ENCODE data around the gene PIK3AP1.

The PIK3AP1 gene

GRCh38 chr10:96618653-96619052 is 101.7 kb downstream of the PIK3AP1 start:
- in situ Hi-C loops (cut with HindIII; ENCODE audit: low pct_unique_long_range_greater_than_20kb, low sequenced_read_pairs): no loop called here
- peak; percentile 11 to 21 for DNase-seq (ENCODE audit: low read depth in 1 of 2, low spot score in 1 of 2)
- no peak for TF ChIP-seq JUND (IDR thresholded peaks at IDR 0.05; ENCODE audit: low read depth)

- TF ChIP-seq JUND (IDR thresholded peaks at IDR 0.05; ENCODE audit: low read depth): no peak
- in situ Hi-C loops (cut with HindIII; ENCODE audit: low pct_unique_long_range_greater_than_20kb, low sequenced_read_pairs): no loop called here
- DNase-seq (ENCODE audit: low read depth in 1 of 2, low spot score in 1 of 2): no peak
These were observed 103.4 kb downstream of the PIK3AP1 start for GRCh38 chr10:96616961-96617360.

- DNase-seq (ENCODE audit: low read depth in 1 of 2, low spot score in 1 of 2): no peak
- in situ Hi-C loops (cut with HindIII; ENCODE audit: low pct_unique_long_range_greater_than_20kb, low sequenced_read_pairs): no loop called here
- no peak for TF ChIP-seq JUND (IDR thresholded peaks at IDR 0.05; ENCODE audit: low read depth)
These were observed 105.8 kb downstream of the PIK3AP1 start for GRCh38 chr10:96614515-96614914.

- in situ Hi-C loops (cut with HindIII; ENCODE audit: low pct_unique_long_range_greater_than_20kb, low sequenced_read_pairs): no loop called here
These were observed 106.7 kb downstream of the PIK3AP1 start for GRCh38 chr10:96613576-96613975.

GRCh38 chr10:96612055-96612830 is 108.1 kb downstream of the PIK3AP1 start:
- in situ Hi-C loops (cut with HindIII; ENCODE audit: low pct_unique_long_range_greater_than_20kb, low sequenced_read_pairs): no loop called here
- no peak for TF ChIP-seq JUND (IDR thresholded peaks at IDR 0.05; ENCODE audit: low read depth)
- no peak for DNase-seq (ENCODE audit: low read depth in 1 of 2, low spot score in 1 of 2)

More at GRCh38 chr10:96613576-96613975, 106.7 kb downstream of the PIK3AP1 start:
- DNase-seq (ENCODE audit: low read depth in 1 of 2, low spot score in 1 of 2): no peak
- no peak for TF ChIP-seq JUND (IDR thresholded peaks at IDR 0.05; ENCODE audit: low read depth)

GRCh38 chr10:96610817-96611216 is 109.5 kb downstream of the PIK3AP1 start:
- in situ Hi-C loops (cut with HindIII; ENCODE audit: low pct_unique_long_range_greater_than_20kb, low sequenced_read_pairs): no loop called here
- no peak for DNase-seq (ENCODE audit: low read depth in 1 of 2, low spot score in 1 of 2)
- no peak for TF ChIP-seq JUND (IDR thresholded peaks at IDR 0.05; ENCODE audit: low read depth)

- in situ Hi-C loops (cut with HindIII; ENCODE audit: low pct_unique_long_range_greater_than_20kb, low sequenced_read_pairs): no loop called here
- no peak for TF ChIP-seq JUND (IDR thresholded peaks at IDR 0.05; ENCODE audit: low read depth)
- no peak for DNase-seq (ENCODE audit: low read depth in 1 of 2, low spot score in 1 of 2)
These were observed 110.8 kb downstream of the PIK3AP1 start for GRCh38 chr10:96609510-96609909.

- no peak for TF ChIP-seq JUND (IDR thresholded peaks at IDR 0.05; ENCODE audit: low read depth)
- DNase-seq (ENCODE audit: low read depth in 1 of 2, low spot score in 1 of 2): no peak
- in situ Hi-C loops (cut with HindIII; ENCODE audit: low pct_unique_long_range_greater_than_20kb, low sequenced_read_pairs): no loop called here
These were observed 111.5 kb downstream of the PIK3AP1 start for GRCh38 chr10:96608805-96609204.

- in situ Hi-C loops (cut with HindIII; ENCODE audit: low pct_unique_long_range_greater_than_20kb, low sequenced_read_pairs): no loop called here
These were observed 112.1 kb downstream of the PIK3AP1 start for GRCh38 chr10:96608262-96608661.

GRCh38 chr10:96606946-96607345 is 113.4 kb downstream of the PIK3AP1 start:
- in situ Hi-C loops (cut with HindIII; ENCODE audit: low pct_unique_long_range_greater_than_20kb, low sequenced_read_pairs): no loop called here
- no peak for TF ChIP-seq JUND (IDR thresholded peaks at IDR 0.05; ENCODE audit: low read depth)
- no peak for DNase-seq (ENCODE audit: low read depth in 1 of 2, low spot score in 1 of 2)

More at GRCh38 chr10:96608262-96608661, 112.1 kb downstream of the PIK3AP1 start:
- no peak for DNase-seq (ENCODE audit: low read depth in 1 of 2, low spot score in 1 of 2)
- TF ChIP-seq JUND (IDR thresholded peaks at IDR 0.05; ENCODE audit: low read depth): no peak

GRCh38 chr10:96606216-96606615 is 114.1 kb downstream of the PIK3AP1 start:
- no peak for TF ChIP-seq JUND (IDR thresholded peaks at IDR 0.05; ENCODE audit: low read depth)
- in situ Hi-C loops (cut with HindIII; ENCODE audit: low pct_unique_long_range_greater_than_20kb, low sequenced_read_pairs): no loop called here
- DNase-seq (ENCODE audit: low read depth in 1 of 2, low spot score in 1 of 2): no peak

GRCh38 chr10:96600337-96600736 is 120.0 kb downstream of the PIK3AP1 start:
- in situ Hi-C loops (cut with HindIII; ENCODE audit: low pct_unique_long_range_greater_than_20kb, low sequenced_read_pairs): no loop called here
- DNase-seq (ENCODE audit: low read depth in 1 of 2, low spot score in 1 of 2): no peak

GRCh38 chr10:96598846-96599245 is 121.5 kb downstream of the PIK3AP1 start:
- no peak for DNase-seq (ENCODE audit: low read depth in 1 of 2, low spot score in 1 of 2)
- TF ChIP-seq JUND (IDR thresholded peaks at IDR 0.05; ENCODE audit: low read depth): no peak
- in situ Hi-C loops (cut with HindIII; ENCODE audit: low pct_unique_long_range_greater_than_20kb, low sequenced_read_pairs): no loop called here

More at GRCh38 chr10:96600337-96600736, 120.0 kb downstream of the PIK3AP1 start:
- TF ChIP-seq JUND (IDR thresholded peaks at IDR 0.05; ENCODE audit: low read depth): no peak
